ENCODE data around the gene DNAJB8.

The DNAJB8 gene

DNA sequence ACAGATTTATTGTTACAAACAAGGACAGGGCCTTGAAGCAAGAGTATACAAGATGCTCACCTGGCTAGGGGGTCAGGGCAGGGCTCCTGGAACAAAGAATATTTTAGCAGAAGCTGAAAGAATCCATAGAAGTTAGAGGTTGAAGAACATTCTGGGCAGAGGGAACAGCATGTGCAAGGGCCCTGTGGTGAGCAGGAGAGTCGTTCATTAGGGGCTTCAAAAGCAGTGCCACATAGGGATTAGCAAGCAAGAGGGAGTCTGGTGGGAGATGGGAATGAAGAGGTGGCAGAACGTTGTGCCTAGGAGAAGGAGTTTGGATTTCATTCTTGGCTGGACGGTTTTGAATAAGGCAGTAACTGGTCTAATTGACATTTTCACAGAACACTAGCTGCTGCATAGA lies 22.9 kb downstream of the DNAJB8 start:
- DNase-seq (ENCODE audit: low read depth), result no peak

DNA sequence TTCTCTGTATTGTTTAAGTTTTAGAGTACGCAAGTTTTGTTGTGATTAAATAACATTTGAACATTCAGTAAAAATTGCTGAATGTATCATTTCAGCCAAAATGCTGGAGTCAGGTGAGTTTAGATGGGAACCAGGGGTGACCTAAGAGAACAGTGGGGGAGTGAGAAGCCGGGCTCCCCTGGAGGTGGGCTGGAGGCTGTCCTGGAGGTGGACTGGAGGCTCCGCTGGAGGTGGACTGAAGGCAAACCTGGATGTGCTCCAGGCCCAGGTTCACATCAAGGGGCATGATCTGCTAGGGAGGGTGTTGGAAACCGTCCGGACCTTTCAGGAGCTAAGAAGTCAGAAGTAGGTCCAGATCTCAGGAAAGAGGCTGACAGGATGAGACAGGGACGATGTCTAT lies 23.7 kb downstream of the DNAJB8 start:
- no peak for DNase-seq (ENCODE audit: low read depth)

DNA sequence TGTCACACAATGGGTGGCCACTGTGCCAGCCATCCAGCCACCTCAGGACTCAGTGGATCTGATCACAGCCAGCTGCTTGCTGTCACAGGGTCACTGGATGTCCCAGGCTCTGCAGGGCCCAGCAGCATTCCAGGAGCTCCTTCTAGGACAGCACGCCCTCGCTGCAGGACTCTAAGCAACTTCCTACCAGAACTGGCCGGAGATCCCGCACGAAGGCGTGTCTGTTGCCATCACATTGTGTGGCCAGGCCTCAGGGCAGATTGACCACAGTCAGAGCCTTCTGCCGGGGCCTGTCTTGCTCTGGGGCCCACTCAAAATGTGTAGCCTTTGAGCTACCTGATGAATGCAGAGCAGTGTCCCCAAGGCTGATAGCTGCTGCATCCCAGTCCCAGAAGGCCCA lies 24.6 kb downstream of the DNAJB8 start:
- DNase-seq (ENCODE audit: low read depth), result no peak

DNA sequence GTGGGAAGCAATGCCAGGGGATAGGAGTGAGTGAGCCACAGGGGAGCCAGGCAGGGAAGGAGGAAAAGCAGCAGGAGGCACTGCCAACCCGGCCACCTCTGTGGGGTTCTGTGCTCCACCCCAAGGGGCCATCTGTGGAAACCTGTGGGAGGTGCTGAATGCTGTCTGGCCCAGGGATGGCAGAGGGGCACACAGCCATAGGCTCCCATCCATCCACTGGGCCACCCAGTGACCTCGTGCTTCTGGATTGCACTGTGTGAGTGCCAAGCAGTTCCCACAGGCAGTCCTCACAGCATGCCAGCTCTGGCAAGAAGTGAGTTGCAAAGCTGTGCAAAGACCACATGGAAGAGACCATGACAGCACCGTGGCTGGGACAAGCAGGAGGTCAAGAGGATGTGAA lies 27.5 kb downstream of the DNAJB8 start:
- DNase-seq (ENCODE audit: low read depth), result no peak

DNA sequence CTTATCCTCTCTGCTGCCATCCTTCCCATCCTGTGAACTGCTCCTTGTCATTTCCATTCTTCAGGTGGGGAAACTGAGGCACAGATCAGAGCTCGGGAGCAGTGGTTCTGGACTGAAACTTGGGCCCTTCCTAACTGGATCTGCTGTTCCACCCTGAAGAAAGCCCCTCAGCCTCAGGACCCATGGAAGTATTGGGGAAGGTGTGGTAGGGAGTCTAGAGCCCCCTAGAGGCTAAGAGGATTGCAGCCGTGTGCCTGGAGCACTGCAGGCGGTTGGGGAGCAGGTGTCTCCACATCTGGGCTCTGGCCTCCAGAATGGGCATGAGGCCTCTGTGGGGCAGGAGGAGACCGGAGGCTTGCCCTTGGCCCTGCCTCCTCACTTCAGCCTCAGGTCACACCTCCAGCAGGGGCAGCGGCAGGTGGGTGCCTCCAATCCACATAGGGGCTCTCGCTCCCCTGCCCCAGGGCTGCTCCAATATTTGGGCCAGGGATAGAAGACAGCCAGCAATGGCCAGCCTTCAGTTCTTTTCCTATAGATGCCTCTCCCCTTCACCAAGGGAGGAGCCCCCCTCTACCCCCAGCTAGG lies 28.1 kb downstream of the DNAJB8 start:
- DNase-seq (ENCODE audit: low read depth), result no peak

DNA sequence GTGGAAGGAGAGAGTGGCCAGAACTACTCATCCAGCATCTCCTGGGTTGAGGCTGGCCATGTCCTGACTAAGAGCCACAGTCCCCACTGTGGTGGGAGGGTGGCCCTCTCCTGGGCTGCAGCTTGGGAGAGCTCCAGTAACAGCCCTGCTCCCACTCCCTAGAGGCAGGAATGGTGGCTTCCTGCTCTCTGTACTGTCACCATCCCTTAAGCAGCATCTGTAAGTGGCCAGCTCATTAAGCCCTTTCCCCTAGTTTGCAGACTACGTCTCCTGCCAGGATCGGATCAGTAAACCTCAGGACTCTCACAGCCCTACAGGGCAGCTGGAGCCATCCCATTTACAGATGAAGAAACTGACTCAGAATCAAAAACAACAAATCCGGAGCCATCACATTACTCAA lies 30.5 kb downstream of the DNAJB8 start:
- DNase-seq (ENCODE audit: low read depth), result no peak

DNA sequence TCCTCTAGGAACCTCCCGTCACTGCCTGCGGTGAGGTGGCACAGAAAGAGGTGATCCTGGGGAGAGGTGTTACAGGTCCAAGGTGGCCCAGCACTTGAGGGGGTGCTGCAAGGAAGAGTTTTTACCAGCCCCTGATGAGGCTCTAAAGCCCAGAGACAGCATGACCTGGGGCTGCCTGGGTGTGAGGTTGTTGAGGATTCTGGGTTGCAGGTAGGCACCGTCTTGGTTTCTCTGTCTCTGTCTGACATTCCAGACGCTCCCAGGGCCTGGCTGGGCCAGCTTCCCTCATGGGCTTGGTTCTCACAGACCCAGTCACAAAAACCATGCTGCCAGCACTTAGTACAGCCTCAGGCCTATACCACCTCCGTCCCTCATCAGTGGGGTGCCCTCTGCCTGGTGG lies 31.1 kb downstream of the DNAJB8 start:
- no peak for DNase-seq (ENCODE audit: low read depth)

DNA sequence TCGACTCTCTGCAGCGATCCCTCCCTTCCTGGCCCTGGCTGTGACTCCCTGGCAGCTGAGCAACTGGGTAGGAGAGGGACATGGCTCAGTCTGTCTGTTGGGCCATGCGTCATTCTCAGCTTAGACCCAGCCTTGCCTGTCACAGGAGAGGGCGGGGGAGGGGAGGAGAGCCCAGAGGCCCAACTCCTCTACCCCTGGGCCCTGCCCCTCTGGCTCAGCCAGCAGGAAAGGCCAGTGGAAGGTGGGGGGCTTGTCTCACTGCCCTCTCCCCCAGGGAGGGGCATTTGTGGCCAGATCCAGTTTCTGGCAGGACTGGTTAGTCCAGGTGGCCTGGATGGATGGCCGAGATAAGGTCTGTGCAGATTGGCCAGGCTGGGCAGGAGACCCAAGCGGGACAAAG lies 31.6 kb downstream of the DNAJB8 start:
- no peak for DNase-seq (ENCODE audit: low read depth)

DNA sequence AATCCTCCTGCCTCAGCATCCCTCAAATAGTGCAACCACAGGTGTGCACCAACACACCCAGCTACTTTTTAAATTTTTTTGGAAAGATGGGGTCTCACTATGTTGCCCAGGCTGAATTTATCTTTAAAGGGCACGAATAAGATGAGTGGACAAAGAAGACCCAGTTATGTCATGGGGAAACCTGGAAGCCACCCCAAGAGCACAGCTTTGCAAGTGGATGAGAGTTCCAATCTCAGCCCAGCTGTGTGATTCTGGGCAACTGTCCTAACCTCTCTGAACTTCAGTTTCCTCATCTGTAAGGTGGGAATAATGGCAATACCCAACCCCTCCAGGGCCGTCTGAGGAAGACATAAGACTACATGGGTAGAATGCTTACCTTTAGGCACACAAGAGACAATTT lies 32.2 kb downstream of the DNAJB8 start:
- no peak for DNase-seq (ENCODE audit: low read depth)

DNA sequence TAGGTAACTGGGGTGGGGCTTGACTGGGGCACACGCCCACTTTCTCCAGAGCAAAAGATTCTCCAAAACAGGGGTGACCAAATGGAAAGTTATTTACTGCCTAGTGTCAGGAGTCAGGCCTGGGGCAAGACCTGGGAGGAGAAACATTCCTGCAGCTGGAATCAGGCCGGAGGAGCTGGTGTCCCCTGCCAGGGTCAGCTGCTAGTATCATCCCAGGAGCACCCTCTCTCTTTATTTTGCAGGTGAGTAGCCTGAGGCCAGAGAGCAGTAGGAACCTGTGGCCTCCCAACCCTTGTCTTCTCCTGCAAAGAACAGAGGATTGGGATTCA lies 32.9 kb downstream of the DNAJB8 start:
- no peak for DNase-seq (ENCODE audit: low read depth)

DNA sequence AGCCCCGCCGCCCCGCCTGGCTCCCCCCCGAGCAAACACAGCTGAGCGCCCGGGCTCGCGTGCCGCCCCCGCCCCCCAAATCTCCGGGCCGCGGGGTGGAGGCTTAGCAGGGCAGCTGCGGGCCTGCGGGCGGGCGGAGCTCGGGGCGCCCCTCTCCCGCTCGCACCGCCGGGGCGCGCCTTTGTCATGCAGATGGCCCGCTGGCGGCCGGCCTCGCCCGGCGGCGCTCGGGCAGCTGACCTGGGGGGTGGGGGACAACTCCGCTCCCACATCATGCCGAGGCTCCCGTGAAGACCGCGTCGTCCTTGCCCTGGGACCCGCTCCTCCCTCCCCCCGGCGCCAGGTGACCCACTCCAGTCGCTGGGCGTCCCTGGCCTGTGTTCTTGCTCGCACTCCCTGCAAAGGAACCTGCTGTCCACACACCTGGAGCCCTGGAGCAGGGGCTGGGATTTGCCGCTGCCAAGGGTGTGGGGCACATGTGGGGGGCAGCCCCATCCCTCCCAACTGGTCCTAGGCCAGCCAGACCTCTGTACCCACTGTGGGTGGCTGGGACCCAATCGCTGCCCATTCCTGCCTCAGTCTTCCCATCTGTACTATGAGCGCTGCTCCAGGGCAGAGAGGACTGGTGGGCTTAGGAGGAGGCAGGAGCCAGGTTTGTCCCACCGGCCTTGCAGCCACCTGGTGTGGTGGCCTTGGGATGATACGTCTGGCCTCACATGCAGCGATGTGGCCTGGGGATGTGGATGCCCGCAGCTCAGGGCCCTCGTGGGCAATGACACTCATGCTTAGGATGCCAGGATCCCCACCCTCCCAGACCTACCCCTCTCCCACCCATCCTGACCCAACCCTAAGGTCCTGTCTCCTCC lies 33.5 kb downstream of the DNAJB8 start:
- no peak for DNase-seq (ENCODE audit: low read depth)

DNA sequence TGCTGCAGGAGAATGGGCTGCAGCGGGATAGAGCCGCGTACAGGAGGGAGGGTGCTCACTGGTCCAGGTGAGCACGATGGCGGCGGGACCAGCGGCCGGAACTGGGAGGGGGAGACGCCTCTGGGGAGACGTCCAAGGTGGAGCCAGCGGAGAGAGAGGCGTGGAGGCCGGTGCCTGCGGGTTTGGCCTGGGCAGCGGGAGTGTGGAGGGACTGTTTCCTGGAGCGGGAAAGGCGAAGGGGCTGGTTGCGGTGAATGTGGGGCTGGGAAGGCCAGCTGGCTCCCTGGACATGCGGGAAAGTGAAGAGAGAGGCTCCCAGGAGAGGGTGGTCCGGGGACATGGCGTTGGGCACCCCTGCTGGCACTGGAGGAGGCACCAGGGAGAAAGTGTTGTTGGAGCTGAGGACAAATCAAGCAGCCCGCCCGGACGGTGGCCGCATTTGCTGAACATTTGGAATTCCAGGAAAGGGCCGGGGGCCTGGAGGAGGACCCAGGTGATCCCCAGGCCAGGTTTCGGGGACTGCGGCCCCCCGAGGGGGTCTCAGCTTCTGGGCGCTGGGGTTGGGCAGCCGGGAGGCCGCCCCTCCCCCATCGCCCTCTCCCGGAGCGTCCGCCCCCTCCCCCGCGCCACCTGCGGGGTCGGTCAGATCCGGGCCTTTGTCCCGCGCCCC lies 34.3 kb downstream of the DNAJB8 start:
- no peak for DNase-seq (ENCODE audit: low read depth)

DNA sequence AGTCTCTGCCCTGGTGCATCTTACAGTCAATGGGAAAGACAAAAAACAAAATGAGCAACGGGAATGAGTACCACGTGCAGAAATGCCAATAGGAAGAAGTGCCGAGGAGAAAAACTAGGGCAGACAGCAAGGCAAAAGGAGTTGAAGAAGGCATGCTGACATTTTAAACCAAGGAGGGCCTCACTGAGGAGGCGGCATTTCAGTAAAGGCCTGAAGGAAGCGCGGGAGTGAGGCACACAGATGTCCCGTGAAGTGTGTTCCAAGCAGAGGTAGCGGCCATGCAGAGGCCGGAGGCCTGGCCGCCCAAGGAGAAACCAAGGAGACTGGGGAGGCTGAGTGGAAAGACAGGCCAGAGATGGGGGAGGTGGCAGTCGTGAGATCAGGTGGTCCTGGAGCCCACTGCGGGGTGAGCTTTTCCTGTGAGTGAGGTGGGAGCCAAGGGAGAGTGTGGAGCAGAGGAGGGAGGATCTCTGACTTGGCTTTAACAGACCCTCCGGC lies 34.8 kb downstream of the DNAJB8 start:
- no peak for DNase-seq (ENCODE audit: low read depth)

DNA sequence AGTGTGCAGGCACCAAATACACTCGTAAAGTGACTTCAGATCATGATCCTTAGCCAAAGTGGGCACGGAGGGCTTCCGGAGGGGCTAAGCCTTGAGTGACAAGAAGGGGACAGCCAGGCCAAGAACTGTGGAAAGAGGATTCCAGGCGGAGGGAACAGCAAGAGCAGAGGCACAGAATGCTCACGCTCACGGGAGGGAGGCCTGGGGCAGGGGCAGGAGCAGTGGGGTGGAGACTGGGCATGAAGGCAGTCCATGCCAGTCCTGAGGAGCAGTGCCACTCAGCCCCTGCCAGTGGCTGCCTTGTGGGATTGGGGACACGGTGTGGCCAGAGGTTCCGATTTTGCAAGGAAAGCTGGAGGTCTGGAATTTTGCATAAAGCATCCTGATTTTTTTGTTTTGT lies 36.0 kb downstream of the DNAJB8 start:
- DNase-seq (ENCODE audit: low read depth), result no peak

DNA sequence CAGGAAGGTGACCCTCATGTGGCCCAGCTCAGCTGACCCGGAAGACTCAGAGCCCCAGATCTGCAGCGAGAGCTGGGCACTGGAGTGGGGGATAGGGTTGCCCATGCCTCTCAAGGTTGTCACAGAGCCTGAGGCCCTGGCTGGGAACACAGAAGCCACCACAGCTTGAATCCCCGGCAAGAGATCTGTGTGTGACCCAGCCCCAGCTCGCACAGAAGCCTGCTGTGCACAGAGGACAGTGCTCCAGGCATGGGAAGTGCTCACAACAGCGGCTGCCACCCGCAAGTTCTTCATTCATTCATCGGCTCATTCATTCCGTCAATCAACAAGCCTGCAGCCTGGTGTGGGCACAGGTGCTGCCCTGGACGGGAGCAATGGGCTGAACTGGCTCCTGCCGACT lies 36.4 kb downstream of the DNAJB8 start:
- no peak for DNase-seq (ENCODE audit: low read depth)

DNA sequence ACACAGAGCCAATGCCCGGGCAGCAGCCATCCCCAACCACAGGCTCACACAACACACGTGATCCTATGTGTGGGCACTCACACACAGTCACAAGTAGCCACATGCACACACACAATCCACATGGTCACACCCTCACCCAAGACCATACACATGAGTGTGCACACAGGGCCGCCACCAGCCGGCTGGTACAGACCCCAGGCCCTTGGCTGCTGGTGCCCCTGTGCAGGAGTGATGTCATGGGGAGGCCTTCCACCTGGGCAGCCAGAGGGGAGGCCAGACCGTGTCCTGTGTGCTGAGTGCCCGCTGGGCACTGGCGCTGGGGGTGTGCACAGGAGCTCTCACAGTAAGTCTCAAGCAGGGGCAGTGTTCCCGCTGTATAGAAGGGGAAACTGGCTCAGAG lies 36.9 kb downstream of the DNAJB8 start:
- DNase-seq (ENCODE audit: low read depth), result no peak

DNA sequence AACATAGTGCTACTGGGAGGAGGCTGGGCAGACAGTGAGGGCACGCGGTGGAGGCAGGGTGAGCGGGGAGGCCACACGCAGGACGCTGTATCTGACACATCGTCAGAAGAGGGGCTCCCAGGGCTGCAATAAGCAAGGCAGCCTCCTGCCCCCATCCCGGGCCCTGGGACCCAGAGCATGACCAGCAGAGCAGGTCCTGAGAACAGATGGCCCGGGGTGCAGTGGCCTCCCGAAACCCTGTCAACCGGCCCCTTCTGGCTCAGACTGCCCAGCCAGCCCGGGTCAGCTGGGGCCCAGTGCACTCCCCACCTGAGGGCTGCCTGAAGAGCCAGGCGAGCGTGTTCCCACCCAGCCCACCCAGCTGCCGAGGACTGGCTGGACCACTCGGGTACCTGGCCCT lies 37.4 kb downstream of the DNAJB8 start:
- DNase-seq (ENCODE audit: low read depth), result no peak

DNA sequence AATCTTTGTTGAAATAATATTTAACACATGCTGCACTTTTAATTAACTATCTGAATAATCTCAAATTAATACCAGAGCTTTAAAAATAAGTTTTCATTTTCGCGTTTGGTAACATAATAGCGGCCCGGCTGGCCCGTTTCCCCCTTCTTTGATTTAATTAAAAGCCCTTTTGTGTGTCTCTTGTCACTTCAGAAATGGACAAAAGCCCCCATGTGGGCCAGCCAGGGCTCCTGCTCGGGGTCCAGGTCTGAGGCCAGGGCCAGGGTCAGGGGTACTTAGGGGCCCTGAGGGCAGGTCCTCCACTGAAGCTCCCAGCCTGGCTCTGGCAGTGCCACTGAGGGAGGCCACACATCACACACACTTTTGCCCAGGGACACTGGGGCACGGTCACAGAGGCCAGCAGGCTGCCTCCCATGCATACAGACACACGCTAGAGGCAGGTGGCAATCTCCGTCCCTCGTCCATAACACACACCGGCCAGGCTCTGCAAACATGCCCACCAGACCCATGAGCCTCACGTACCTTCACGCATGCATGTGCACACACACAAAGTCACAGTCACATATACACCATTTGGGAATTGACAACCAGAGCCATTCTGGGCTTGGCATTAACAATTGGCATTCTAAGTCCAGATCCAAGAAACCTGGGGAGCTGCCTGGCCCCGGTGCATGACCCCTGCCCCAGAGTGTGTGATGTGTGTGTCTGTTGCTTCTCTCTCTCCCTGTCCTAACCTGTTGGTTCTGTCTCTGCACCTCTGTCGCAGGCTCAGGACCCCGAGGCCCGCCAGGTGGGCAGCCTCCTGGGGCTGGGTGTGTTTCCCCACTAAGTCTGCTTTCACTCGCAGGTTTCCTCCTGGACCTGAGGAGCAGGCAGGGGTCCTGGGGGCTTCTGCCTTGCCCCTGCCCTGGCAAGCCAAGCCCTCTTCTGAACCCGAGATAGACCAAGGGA lies 38.5 kb downstream of the DNAJB8 start:
- no peak for DNase-seq (ENCODE audit: low read depth)

DNA sequence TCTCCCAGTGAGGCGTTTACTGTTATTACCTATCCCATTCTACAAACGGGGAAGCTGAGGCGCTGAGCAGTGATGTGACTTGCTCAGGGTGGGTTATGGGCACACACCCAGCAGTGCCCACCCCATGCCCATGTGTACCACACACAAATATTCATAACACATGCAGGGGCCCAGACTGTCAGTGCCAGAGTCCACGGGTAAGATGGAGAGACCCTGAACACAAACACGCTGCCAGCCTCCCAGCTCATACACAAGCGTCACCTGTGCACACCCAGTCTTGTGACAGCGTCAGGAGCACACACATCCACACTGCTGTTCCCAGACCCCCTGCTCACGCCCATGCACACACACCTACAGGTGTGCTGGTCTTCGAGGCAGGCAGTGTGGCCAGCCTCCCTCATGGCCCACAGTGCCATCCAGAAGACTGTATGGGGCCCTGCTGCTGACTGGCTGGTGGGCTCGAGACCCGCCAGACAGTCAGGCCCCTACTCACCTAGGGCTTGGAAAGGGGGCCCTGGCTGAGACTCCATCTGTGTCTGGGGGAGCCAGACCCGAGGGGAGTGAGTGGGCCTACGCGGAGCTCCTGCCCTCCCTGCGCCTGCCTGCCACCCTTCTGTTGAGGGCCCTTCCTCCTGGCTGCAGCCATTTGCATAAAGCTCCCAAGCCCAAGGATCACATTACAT lies 39.4 kb downstream of the DNAJB8 start:
- no peak for DNase-seq (ENCODE audit: low read depth)

DNA sequence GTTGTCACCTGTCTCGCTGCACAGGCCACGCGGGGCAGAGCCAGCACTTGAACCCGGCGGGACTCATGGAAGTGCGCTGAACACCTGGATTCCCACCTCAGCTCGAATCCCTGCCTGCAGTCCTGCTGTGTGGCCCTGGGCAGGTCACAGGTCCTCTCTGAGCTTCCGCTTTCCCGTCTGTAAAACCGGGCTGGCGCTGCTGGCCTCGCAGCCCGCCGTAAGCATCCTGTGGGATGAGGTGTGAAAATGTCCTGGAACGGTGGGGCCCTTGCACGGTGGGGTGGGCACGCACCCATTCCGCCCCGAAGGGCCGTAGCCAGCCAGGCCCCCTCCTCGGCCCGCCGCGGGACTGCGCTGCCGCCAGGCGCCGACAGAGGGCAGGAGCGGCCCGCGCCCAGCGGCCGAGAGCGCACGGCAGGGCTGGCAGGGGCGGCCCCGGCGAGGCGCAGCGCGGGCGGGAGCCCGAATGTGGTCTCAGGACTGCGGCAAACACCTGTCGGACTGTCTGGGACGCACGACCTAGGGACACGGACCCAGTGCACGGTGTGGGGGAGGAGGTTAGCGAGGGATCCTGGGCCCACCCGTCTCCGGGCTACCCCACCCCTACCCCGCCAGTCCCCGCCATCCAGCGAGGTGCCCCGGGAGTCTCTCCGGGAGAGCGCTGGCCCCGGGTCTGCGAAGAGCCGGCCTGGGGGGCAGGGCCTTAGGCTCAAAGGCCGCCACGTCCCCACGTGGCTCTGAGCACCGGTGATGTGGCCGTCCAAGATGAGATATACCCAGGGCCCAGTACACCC lies 40.4 kb downstream of the DNAJB8 start:
- DNase-seq (ENCODE audit: low read depth), result no peak

DNA sequence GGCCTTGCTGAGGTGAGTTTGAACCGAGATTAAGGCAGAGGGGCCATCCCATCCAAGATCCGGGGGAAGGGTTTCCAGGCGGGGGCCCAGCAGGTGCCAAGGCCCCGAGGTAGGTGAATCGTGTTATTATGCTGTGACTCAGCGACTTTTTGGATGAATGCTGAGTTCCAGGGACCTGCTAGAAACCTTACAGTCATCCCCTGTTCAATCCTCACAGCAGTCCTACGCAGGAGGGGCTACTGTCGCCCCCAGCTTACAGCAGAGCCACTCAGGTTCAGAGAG lies 40.9 kb downstream of the DNAJB8 start:
- no peak for DNase-seq (ENCODE audit: low read depth)

Measured in HS-5 (cell line).